Left hindlimb (tissue), 1 donor: ENCODE measurements around the gene SLC25A48.

Experiments used
- DNase-seq: peaks from one replicate; pipeline ENCODE4 v3.0.0-alpha.2; 2018

Gene SLC25A48

DNA sequence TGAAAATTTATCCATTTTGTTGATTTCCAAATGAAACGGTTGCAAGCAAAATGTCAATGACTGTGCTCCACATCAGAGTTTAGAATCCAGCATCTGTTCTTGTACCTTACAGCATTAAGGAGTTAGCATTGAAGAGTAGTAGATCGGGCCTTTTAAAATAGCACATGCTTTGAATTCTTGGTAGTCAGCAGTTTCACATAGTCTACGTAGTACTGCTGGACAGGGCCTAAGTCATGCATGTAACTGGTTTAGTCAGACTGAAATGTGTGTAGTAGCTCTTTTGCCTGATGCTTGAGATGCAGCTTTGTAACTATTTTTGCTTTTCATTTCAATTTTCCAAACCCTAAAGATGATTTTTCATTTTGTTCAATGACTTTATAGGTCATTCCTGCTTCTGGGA, 100.5 kb downstream of the SLC25A48 start:
- no peak for DNase-seq

GRCh38 chr5:135937245-135937911, 102.9 kb downstream of the SLC25A48 start:
- no peak for DNase-seq
